Embryonic facial prominence (tissue), 1 donor: ENCODE measurements around the gene EGFL7.

Experiments used
- DNase-seq: peaks from one replicate; pipeline ENCODE4 v3.0.0-alpha.2; 2016; ENCODE audit errors: extremely low spot score

Gene EGFL7

DNA sequence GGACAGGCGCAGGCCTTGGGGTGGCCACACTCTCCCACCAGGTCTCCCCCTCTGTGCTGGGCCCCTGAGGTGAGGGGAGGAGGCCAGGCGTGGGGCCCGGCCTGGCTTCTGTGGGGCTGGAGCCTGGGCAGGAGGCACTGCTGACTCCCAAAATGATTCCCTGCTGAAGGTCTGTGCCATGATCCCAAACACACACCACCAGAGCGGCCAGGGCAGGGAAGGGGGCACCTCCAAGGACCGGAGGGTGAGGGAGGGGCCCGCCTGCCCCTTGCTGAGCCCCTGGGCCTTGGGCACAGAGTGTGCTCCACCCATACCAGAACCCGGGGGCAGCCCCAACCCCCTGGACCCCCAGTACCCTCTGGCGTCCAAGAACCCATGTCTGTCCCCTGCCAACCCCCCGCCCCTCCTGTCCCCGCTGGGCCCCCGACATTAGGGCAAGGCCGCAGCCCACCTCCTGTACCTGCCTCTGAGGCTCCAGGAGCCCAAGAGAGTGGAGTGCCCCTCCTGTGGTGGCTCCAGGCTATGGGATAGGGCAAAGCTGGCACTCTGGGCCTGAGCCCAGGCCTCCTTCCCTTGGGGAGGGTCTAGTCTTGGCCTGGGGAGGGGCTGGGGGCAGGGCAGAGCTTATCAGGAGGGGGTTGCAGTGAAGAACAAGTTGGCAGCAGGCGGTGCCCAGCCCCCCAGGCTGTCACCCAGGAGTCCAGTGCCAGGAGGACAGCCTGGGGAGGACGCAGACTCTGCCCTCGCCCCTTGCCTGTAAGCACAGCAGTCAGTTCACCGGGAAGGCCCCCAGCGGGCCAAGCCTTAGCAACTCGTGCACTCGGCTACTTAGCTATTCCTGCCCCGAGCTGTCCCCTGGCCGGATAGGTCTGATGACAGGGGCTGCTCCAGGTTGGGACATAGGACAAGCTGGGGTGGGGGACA, 2.6 kb upstream of the EGFL7 start:
- DNase-seq = no peak

DNA sequence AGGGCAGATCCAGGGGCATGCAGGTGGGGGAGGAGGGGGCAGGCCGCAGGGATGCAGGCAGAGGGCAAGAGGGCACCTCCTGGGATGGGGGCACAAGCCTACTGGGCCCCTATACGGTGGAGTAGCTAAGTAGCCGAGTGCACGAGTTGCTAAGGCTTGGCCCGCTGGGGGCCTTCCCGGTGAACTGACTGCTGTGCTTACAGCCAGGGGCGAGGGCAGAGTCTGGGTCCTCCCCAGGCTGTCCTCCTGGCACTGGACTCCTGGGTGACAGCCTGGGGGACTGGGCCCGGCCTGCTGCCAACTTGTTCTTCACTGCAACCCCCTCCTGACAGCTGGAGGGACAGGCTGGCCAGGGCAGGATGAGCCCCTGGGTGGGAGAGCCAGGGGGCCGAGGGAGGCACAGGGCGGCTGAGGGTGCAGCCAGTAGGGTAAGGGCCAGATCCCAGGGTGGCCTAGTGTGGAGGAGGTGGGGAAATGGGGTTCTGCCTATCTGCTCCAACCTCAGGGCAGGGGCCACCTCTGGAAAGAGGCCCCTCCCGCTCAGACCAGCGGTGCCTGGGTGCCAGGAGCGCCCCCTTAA, 1.7 kb upstream of the EGFL7 start:
- no peak for DNase-seq

DNA sequence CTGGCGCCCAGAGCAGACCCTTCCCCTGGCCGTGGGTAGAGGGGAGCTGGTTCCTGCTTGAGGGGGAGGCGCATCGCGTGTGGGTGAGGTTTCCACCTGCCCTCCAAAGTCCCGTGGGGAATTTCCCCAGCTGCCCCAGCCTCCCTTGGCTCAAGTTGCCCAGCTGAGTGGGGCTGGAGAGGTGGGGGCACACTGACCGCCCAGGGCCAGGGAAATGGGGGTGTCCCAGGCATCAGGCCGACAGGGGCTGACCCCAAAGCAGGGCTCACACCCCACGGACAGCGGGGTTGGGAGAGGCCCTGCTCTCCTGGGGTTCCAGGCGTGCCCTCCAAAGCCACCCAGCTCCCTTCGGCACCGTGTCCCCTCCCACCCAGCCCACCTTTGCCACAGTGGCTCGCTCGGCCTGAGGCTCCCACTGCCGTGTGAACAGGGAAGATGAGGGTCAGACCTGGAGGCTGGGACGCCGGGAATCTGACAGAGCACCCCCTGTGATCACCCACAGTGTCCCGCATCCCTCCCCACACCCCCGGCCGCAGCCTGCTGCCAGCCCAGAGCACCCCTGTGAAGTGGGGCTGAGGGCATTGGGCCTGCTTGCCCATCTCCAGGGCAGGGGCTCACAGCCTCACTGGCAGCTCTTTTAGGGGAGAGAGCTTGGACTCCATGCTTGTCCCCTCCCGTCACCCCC, 933 bp upstream of the EGFL7 start:
- DNase-seq = no peak

DNA sequence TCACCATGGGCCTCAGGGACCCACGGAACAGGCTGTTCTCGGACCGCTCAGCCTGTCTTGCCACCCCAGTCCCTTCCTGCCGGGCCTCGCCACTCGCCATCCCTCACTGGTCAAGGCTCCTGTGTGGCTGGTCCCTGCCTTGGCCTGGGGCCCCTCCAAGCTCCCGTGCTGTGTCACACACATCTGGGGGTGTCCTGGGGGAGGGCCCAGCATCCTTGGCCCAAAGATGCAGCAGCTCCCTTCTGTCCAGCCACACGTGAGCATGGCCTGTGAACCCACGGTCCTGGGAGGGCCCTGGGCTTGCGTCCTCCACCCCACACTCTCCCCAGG, 425 bp upstream of the EGFL7 start:
- DNase-seq = no peak

DNA sequence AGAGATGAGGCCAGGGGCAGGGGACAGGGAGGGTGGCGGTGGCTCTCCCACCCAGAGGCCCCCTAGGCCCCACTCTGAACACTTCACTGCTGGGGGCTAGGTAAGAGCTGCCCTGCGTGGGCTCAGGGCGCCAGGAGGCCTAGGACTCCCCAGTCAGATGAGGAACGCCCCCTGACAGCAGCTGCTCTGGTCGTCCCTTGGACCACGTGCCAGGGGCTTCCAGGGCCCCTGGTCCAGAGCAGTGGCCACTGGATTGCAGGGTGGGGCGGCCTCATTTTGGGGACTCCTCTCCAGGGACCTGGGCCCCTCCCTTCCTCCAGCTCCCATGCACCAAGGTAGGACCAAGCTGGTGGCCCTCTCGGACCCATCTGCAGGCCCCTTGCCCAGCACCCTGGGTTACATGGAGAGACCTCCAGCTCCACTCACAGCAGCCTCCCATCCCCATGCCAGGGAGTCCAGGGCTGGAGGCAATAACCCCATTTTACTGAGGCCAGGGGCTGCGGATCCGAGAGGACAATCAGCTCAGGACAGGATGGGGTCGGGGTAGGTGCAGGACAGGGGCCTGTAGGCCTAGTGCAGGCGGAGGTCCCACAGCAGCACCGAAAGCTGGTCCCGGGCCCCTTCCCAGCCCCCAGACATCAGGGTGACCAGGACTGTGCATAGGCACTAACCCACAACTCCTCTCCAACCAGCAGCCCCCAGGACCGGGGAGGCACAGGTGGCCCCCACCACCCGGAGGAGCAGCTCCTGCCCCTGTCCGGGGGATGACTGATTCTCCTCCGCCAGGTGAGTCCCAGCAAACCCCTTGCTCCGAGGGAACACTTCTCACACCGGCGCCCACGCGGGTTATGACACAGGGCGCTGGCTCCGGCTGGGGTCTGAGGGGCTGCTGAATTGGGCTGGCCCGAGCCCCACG, 1.5 kb downstream of the EGFL7 start:
- DNase-seq = no peak

DNA sequence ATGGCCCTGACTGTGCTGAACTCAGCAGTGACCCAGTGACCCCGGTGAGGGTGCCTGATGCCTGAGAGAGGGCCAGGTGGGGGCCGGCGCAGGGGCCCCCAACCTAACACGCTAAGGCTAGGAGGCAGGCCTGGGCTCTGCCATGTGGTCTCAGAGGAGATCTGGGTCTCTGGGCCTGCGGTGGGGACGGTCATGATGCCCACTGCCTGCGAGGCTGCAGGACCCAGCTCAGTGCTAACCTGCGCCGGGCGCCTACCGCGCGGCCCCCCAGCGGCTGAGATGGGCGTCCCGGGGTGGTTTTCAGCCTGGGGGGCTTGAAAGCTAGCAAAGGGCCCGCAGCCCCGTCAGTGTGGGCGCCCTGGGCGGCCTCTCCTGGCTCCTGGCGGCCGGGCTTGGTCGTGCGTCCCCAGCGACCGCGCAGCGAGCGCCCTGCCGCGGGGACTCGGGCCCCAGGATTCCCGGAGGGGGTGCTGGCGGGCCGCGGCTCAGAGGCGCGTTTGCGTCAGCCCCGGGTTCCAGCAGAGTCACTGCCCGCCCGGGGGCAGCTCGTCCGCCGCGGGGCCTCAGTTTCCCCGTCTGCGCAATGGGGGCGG, 2.5 kb downstream of the EGFL7 start:
- no peak for DNase-seq

DNA sequence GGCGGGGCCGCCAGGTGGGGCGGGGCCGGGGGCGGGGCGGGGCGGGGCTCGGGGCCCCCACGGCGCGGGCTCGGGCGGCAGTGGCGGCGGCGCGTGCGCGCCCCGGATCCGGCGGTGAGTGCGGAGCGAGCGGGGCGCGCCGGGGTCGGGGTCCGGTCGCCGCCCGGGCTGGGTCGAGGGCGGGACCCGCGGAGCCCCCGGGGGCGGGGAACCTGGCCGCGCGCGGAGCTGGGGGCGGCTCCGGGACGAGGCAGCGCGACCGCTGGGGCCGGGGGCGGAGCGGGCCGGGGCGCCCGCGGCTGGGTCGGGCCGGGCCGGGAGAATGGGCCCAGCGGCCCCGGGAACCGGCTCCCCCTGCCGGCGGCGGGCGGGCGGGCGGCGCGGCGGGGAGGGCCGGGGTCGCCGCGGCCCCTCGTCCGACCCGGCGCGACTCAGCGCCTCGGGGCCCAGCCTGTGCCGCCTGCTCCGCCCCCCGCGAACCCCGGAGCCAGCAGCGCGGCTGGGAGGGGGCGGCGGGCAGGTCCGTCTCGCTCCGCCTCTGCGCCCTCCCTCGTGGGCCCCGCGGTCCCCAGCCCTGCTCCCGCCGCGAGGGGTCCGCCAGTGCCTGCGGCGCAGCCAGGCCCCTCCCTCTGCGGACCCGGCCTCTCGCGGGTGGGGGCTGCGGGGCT, 3.1 kb downstream of the EGFL7 start:
- DNase-seq = no peak

DNA sequence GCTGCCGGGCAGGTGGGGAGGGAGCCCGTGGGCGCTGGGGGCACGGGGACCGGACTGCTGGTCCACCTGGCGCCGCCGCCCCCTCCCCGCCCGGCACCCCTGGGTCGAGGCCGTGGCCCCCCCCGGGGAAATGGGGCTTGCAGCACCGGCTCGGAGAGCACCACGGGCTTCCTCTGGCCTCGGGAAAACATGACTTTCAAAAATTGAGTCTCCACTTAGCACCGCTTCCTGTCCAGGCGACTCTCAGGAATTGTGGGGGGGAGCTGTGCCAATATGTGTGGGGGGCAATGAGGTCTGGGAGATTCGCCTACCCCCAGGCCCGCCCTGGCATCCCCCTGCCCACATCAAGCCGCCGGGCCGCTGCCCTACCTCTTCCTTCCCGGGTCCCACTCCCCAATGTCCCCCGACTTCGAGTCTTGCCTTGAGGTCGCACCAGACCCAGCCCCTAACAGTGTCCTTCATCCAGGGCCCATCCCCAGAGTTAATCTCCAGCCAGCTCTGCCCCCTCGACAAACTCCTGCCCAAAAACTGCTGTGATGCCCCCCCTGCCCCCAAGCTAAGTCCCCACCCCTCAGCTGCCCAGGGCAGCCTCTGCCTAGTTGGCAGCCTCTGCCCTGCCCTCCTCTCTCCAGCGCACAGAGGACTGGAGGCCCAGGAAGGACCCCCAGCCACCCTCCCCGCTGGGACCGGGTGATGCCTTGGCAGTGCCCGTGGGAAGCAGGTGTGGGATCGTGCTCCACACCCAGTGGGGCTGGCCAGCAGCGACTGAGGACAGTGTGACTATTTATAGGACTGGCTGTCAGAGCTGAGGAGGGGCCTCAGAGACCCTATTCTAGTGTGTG, 3.9 kb downstream of the EGFL7 start:
- no peak for DNase-seq

DNA sequence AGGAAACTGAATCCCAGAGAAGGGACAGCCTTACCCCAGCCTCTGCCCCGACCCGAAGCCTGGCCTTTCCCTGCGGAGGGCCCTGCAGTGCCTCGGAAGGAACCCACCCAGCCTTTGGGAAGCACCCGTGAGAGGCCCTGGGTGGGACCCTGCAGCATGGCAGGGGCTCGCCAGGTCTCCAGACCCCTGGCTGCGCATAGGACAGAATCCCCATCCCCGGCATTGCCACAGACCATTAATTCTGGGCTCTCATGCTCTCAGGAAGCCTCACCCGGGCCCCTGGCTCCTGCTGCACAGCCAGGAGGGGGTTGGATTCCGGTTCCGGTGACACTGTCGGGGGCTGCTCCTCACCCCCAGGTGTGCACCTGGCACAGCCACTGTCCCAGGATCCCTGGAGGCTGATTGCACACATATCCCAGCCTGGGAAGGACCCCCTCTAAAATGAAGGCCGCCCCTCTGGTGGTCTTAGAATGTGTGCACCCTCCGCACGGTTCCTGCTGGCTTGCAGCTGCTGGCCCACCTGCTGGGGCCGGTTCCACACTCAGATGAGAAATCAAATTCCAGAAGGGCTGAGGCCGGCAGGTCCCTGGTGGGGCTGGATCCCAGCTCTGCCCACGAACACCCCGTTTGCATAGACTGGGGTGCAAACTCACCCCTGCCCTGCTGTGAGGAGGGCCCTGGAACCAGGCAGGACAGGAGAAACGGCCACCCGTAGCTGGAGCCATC, 4.7 kb downstream of the EGFL7 start:
- no peak for DNase-seq

DNA sequence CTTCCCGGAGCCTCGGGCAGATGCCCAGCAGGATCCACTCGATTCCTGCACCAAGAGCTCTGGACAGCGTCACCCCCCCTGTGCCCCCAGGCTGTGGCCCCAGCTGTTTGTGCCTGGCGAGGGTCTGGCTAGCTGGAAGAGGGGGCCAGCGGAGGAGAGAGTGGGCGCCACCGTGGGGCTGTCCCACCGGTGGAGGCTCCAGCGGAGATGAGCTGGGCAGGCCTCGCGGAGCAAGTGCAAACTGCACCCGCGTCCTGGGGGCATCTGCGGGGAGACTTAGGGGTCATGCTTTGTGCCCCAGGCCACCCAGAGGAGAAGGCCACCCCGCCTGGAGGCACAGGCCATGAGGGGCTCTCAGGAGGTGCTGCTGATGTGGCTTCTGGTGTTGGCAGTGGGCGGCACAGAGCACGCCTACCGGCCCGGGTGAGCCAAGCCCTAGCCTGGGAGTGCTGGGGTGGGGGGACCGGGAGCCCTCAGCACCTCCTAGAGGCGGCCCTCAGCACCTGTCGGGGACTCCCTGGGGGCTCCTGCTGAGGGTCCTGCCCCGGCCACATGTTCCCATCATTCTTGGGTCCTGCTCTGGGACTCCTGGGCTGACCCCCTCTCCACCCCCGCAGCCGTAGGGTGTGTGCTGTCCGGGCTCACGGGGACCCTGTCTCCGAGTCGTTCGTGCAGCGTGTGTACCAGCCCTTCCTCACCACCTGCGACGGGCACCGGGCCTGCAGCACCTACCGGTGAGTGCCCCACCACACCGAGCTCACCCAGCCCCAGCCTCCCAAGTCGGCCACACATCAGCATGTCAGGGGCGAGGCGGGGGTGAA, 5.4 kb downstream of the EGFL7 start:
- no peak for DNase-seq

DNA sequence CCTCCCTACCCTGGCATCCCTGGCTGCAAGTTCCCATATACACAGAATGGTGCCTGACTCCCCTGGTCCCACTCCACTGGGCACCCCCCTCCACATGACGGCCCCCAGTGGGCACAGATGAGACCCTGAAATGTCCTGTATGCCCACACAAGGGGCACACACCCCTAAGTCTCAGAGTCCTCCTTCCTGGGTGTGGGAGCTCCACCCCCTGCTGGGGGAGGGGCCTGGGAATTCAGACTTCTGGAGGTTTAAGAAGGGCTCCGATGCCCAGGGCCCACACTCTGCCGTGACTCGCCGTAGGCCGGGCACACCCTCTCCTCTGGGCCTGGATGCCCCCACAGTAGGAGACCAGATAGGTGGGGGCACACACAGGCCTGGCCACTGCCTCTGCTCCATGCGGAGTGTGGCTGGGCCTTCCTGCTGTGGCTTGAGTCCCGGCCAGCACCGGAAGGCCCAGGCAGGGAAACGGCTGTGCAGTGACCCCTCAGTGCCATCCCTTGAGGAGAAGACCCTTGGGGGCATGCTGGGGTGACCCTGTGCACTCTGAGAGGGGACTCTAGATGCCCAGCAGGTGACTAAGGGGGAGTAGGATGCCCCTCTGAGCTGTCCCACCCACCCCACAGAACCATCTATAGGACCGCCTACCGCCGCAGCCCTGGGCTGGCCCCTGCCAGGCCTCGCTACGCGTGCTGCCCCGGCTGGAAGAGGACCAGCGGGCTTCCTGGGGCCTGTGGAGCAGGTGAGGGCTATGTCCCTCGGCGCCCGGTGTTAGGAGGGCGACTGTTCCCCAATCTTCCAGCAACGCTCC, 6.5 kb downstream of the EGFL7 start:
- no peak for DNase-seq

DNA sequence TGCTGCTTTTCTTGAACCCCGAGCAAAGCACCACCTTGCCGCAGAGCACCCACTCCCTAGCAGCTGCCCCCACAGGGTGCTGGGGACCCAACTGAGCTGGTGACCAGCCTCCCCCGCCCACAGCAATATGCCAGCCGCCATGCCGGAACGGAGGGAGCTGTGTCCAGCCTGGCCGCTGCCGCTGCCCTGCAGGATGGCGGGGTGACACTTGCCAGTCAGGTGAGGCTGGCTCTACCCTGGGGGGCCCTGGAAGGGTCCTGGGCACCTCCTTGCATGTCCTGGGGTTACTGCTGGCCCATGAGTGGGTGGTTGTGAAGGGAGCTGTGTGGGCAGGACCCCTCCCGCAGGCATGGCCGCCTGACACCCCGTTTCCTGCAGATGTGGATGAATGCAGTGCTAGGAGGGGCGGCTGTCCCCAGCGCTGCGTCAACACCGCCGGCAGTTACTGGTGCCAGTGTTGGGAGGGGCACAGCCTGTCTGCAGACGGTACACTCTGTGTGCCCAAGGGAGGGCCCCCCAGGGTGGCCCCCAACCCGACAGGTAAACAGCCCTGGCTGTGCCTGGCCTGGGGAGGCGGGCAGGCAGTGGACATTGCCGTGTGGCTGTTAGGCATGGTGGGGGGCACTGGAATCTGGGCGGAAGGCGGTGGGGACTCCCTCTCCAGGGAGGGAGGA, 7.2 kb downstream of the EGFL7 start:
- DNase-seq = no peak

DNA sequence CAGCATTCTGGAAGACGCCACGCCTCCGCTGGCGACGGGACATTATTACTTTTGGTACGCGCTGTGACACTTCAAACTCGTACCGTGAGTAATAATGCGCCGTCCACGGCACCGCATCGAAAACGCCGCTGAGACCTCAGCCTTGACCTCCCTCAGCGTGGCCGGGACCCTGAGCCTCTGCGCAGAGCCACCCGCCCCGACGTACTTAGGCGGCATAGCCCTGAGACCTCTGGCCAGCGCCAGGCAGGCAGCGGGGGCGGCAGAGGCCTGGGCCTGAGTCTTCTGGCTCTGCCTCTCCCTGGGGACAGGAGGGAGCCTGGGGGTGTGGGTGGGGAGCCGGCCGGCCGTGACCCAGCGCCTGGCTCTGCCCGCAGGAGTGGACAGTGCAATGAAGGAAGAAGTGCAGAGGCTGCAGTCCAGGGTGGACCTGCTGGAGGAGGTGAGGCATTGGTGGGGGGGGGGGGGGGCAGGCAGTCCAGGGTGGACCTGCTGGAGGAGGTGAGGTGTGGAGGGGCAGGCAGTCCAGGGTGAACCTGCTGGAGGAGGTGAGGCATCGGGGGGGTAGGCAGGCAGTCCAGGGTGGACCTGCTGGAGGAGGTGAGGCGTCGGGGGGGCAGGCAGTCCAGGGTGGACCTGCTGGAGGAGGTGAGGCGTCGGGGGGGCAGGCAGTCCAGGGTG, 8.0 kb downstream of the EGFL7 start:
- no peak for DNase-seq

DNA sequence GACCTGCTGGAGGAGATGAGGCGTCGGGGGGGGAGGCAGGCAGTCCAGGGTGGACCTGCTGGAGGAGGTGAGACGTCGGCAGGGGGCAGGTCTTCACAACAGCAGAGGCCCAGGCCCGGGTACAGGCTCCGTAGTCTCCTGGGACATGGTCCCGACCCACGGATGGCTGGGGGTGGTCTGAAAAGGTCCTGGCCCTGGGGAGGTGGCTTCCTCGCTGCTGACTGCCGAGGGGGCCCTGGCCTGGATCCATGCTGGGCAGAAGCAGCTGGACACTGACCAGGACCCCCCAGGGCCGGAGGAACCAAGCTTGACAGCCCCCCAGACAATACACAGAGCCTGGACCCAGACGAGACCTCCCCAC, 8.5 kb downstream of the EGFL7 start:
- DNase-seq = no peak

DNA sequence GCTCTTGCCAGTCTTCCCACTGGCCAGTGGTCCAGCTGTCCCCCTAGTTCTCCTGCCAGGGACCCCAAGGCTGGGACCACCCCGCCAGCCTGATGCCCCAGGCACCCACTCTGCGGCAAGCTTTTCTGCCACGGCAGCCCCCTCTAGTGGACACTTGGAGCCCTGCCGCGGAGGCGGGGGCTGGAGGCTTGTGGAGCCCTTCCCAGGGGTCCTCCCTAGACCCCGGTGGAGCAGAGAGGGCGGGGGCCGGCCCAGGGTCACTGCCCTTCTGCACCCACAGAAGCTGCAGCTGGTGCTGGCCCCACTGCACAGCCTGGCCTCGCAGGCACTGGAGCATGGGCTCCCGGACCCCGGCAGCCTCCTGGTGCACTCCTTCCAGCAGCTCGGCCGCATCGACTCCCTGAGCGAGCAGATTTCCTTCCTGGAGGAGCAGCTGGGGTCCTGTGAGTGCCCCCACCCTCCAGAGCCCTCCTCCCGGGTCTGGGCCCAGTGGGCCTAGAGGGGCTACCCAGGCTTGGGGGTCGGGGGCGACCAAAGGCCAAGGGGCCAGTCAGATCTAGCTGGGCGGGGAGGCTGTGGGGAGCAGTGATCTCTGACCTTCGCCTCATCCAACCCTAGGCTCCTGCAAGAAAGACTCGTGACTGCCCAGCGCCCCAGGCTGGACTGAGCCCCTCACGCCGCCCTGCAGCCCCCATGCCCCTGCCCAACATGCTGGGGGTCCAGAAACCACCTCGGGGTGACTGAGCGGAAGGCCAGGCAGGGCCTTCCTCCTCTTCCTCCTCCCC, 9.1 kb downstream of the EGFL7 start:
- DNase-seq = no peak
